Measurements from ENCODE around the gene LRRC55.

Gene LRRC55

GRCh38 chr11:57235761-57236703 is 54.3 kb downstream of the LRRC55 start:
- Histone ChIP-seq H3K27me3 (no peaks in the 10 kb centered on the region), H3K4me3 (ENCODE audit: low read depth, low read length) (no peak overlapping the region), H3K4me1 (peaks cover 2% of the 10 kb centered on the region; the same call in 1 of the 2 replicates), H3K36me3 (no peaks in the 10 kb centered on the region), H3K9me3 (no peaks in the 10 kb centered on the region)
- TF ChIP-seq CTCF (IDR thresholded peaks at IDR 0.05; ENCODE audit: low read depth, low read length) = no peak
- no peak for DNase-seq

- DNase-seq = no peak
Measured at GRCh38 chr11:57237204-57237681, 55.5 kb downstream of the LRRC55 start, which contains the start of gene APLNR. Gene APLNR (minus strand): TSS chr11:57237250. CDS start chr11:57237004, 246 bp downstream.

GRCh38 chr11:57239348-57239747 is 57.6 kb downstream of the LRRC55 start:
- Histone ChIP-seq H3K27me3 (no peaks in the 10 kb centered on the region), H3K36me3 (no peaks in the 10 kb centered on the region), H3K4me3 (ENCODE audit: low read depth, low read length) (no peak overlapping the region), H3K4me1 (peaks cover 11% of the 10 kb centered on the region), H3K9me3 (no peaks in the 10 kb centered on the region)
- DNase-seq = no peak
- no peak for TF ChIP-seq CTCF (IDR thresholded peaks at IDR 0.05; ENCODE audit: low read depth, low read length)

More at GRCh38 chr11:57237204-57237681, 55.5 kb downstream of the LRRC55 start, which contains the start of gene APLNR:
- Histone ChIP-seq H3K9me3 (no peaks in the 10 kb centered on the region), H3K4me3 (ENCODE audit: low read depth, low read length) (no peak within 1 kb of the TSS), H3K36me3 (no peaks in the 10 kb centered on the region), H3K4me1 (peaks cover 11% of the 10 kb centered on the region), H3K27me3 (no peaks in the 10 kb centered on the region)
- no peak for TF ChIP-seq CTCF (IDR thresholded peaks at IDR 0.05; ENCODE audit: low read depth, low read length)

- Histone ChIP-seq H3K36me3 (no peaks in the 10 kb centered on the region), H3K27me3 (no peaks in the 10 kb centered on the region), H3K9me3 (no peaks in the 10 kb centered on the region), H3K4me1 (peaks cover 11% of the 10 kb centered on the region), H3K4me3 (ENCODE audit: low read depth, low read length) (no peak overlapping the region)
- peak; percentile 18 for DNase-seq
- TF ChIP-seq CTCF (IDR thresholded peaks at IDR 0.05; ENCODE audit: low read depth, low read length) = no peak
Measured at GRCh38 chr11:57240007-57240406, 58.3 kb downstream of the LRRC55 start.

- Histone ChIP-seq H3K27me3 (no peaks in the 10 kb centered on the region), H3K9me3 (no peaks in the 10 kb centered on the region), H3K4me3 (ENCODE audit: low read depth, low read length) (no peak overlapping the region), H3K4me1 (peaks cover 11% of the 10 kb centered on the region), H3K36me3 (no peaks in the 10 kb centered on the region)
- TF ChIP-seq CTCF (IDR thresholded peaks at IDR 0.05; ENCODE audit: low read depth, low read length) = 0 out of 2 replicates have a peak, but pooled peaks have one; percentile 5
- peak; percentile 71 for DNase-seq
Measured at GRCh38 chr11:57240757-57241156, 59.0 kb downstream of the LRRC55 start.
